ENCODE data around the gene CKAP4. TPM values are rescaled to one million over a fixed set of nuclear protein-coding genes. Genes with fewer than 3 reads are reported as not detected.
A peak's percentile ranks its signal among the peaks of the same experiment; 100 is the strongest.

Gene CKAP4
- total and polyA plus RNA-seq, 9 of the 15 experiments (the other 6 are each of a cell fraction or from before 2014, with no cell fraction given), result 0.08 to 0.20 TPM; not detected in 7

GRCh38 chr12:106269150-106269771 is 21.4 kb upstream of the CKAP4 start (continued):
- TF ChIP-seq MAFG (tag; conservative IDR thresholded peaks at IDR 0.05) (peak; percentile 94), MAFF (IDR thresholded peaks at IDR 0.05; ENCODE audit: low read length) (peak; percentile 83), JUND (IDR thresholded peaks at IDR 0.05; ENCODE audit: borderline replicate concordance, low read depth, low read length) (peak; percentile 49; the same call in 1 of the 2 replicates), JUND (tag; IDR thresholded peaks at IDR 0.05; ENCODE audit: borderline replicate concordance, low read depth, low read length) (no peak; the same call in 2 of the 3 replicates), TEAD4 (IDR thresholded peaks at IDR 0.05; ENCODE audit: low read length) (peak; percentile 17; the same call in 1 of the 2 replicates), TEAD4 (CRISPR knock-in tag; IDR thresholded peaks at IDR 0.05; ENCODE audit: borderline replicate concordance) (no peak), HDGF (IDR thresholded peaks at IDR 0.05) (no peak), ZBTB40 (IDR thresholded peaks at IDR 0.05) (peak; percentile 71), ZBTB40 (CRISPR knock-in tag; IDR thresholded peaks at IDR 0.05) (no peak), EP300 (IDR thresholded peaks at IDR 0.05; ENCODE audit: low read length) (no peak; the same call in none of the 2 replicates), PKNOX1 (IDR thresholded peaks at IDR 0.05) (peak; percentile 40; the same call in 1 of the 2 replicates)

Measured in K562 (cell line).